Right renal pelvis (tissue), 4 donors: ENCODE results near the gene ACAD10. TPM values are rescaled to one million over a fixed set of nuclear protein-coding genes. Genes with fewer than 3 reads are reported as not detected.
"Not testable (repeated sequence)": the region's sequence is repeated elsewhere in the genome, so short reads cannot be mapped to it uniquely, and the experiment has no call there.

Experiments used
- DNase-seq, 4 donors: peaks; one replicate each; pipeline ENCODE4 v3.0.0-alpha.2; 2013; ENCODE audit warnings: low read depth in 4 of 4, low spot score in 3 of 4, missing footprints in 1 of 4
- polyA plus RNA-seq, 4 donors: library from polyadenylated mRNA; unstranded; fragments of 120-200 nt; gene quantifications; one replicate each; pipeline ENCODE4 v1.2.1, GENCODE V29; 2013; ENCODE audit not compliant: insufficient read length in 4 of 4

The ACAD10 gene
- polyA plus RNA-seq, 4 donors = 34.4 to 36.3 (median 35.4) TPM

DNA sequence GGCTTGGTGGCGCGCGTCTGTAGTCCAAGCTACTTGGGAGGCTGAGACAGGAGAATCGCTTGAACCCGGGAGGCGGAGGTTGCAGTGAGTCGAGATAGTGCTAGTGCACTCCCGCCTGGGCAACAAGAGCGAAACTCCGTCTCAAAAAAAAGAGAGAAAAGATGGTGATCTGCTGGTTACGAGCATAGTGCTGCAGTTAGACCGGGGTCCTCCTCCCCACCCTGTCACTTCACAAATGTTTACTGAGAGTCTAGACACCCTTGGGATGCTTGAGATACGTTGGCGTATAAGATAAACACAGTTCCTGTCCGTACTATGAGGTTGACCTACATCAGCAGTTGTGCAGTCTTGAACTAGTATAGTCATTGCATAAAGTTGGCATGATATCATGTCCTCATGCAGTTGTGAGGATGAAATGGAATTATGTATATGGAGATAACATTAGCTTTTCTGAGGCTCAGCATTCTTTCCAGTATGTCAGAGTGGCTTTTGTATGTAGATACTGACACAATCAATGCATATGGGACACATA lies 787 bp downstream of the ACAD10 start:
- DNase-seq = no peak

DNA sequence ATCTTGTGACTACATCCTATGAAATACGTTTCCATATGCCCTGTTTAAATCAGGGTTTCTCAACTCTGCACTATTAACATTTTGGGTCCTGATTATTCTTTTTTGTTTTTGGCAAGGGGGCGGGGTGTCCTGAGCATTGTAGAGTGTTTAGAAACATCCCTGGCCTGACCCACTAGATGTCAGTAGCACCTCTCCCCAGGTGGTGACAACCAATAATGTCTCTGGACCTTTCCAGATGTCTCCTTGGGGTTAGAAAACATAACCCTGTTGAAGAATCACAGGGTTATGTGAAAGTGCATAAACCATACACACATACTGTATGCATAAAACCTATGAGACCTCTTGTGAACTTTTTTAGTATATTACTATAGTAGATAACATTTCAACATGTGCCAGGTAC lies 1.4 kb downstream of the ACAD10 start:
- DNase-seq = no peak

DNA sequence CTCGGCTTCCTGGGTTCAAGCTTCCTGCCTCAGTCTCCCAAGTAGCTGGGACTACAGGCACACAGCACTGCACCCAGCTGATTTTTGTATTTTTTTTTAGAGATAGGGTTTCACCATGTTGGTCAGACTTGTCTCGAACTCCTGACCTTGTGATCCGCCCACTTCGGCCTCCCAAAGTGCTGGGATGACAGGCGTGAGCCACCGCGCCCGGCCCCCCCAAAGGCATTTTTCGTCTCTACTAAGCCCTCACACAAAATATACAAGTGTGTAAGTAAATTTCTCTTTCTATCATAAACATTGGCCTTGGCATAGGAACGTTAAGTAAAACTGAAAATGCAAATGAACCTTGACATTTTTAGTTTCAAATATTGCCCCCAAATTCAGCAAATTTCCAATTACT lies 2.1 kb downstream of the ACAD10 start:
- DNase-seq = no peak

DNA sequence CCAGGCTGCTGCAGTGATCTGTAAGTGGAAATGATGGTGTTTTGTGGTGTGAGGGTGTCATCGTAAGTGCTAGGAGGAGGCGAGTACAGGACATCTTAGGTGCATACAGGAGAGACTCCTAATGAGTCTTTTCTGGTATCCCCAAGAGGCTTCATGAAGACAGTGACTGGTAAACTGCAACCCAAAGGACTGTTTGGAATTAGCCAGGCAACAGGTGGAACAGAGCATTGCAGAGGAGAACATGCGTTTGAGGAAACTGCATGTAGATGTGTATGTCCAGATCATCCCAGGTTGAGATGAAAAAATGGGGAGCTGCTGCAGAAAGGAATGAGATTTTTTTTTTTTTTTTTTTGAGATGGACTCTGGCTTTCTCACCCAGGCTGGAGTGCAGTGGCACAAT lies 5.4 kb downstream of the ACAD10 start:
- no peak for DNase-seq

DNA sequence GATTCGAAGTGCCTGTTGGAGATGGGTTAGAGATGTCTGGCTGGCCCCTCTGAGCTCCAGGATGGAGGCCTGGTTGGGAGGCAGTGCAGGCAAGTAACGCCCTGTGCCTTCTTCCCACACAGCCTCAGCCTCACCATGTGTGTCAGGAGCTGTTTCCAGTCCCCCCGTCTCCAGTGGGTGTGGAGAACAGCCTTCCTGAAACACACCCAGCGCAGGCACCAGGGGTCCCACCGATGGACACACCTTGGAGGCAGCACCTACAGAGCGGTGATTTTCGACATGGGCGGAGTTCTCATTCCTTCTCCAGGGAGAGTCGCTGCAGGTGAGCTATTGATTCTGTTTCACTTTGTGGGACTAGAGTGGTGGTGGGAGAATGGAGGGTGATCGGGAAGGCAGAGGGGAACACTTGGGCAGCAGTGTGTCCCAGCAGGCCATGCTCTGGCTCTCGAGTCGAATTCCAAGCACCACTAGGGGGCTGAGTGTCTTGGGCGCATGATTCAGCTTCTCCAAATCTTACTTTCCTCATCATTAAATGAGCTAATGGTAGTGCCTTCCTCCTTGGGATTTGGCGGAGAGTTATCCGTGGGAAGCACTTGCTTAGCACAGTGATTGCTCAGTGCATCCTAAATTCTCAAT lies 6.8 kb downstream of the ACAD10 start:
- DNase-seq = no peak

DNA sequence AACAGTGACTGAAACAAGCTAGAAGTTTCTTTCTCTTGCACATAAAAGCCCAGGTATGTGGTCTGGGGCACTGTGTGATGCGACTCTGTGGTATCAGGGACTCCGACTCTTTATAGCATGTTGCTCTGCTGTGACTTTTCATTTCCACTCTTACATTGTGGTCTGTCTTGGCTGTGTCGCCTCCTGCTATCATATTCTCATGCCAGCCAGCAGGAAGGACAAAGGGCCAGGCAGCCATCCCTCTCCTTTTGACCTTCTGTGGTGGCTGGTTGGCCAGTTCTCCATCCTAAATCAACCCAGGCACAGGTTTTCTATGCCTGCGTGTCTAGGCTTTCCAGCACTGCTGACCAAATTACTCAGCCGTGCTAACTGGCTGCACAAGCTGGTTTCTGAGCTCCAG lies 8.0 kb downstream of the ACAD10 start:
- DNase-seq = no peak

DNA sequence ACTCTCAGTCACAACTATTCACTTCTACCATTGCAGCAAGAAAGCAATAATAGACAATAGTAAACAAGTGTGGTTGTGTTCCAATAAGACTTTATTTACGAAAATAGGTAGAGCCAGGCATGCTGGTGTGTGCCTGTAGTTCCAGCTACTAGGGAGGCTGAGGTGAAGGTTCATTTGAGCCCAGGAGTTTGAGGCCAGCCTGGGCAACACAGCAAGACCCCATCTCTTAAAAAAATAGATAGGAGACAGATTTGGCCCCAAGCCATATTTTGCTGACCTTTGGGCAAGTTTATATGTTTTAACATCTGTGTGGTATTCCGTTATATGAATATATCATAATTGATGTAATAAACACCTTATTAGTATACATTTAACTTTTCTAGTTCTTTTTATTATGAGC lies 14.1 kb downstream of the ACAD10 start:
- no peak for DNase-seq

DNA sequence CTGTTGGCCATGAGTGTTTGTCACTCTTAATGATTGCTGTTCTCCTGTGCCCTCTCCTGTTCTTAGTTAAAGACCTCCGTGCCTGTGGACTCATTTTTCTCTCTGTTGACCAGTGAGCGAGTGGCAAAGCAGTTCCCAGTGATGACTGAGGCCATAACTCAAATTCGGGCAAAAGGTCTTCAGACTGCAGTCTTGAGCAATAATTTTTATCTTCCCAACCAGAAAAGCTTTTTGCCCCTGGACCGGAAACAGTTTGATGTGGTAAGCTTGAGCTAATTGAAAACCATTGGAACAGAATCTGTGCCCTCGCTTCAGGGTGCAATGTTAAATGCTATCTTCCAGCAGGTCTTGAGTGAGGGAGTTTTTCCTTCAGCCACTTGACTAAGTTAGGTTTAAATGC lies 19.8 kb downstream of the ACAD10 start:
- DNase-seq = no peak

DNA sequence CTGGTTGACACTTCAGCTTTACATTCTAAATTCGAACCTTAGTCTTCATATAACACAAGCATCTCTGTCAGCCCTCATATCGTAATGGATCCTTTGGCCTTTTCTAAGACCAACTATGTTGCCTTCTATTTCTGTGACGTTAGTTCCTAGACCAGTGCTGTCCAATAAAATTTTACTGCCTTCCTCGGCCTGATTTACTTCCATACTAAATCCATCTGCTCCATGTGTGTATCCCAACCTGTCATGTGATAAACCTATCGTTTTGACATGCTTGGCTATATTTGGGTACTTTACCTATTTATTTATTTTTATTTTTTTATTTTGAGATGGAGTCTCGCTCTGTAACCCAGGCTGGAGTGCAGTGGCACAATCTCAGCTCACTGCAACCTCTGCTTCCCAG lies 20.3 kb downstream of the ACAD10 start:
- no peak for DNase-seq

DNA sequence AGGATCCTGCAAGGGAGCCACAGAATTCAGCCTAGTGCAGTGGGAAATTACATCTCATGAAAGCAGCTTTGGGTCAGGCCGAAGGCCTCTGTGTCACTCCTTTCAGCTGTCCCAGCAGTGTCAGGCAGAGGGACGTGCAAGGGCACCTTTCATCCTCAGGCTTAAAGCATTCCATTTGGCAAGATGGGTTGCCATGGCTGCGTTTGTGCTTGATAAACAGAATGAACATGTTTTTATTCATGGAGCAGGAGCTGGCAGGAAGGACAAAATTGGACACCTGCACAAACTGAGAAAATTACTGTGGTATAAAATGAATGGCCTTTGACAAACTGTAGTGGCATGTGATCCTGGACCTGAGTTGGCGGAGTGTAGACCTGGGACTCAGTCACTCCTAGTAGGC lies 29.4 kb downstream of the ACAD10 start:
- DNase-seq = no peak

DNA sequence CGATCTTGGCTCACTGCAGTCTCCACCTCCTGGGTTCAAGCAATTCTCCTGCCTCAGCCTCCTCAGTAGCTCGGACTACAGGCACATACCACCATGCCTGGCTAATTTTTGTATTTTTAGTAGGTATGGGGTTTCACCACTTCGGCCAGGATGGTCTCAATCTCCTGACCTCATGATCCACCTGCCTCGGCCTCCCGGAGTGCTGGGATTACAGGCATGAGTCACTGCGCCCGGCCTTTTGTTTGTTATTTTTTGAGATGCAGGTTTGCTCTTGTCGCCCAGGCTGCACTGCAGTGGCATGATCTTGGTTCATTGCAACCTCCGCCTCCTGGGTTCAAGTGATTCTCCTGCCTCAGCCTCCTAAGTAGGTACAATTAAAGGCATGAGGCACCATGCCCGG lies 33.5 kb downstream of the ACAD10 start:
- DNase-seq = not testable (repeated sequence)

DNA sequence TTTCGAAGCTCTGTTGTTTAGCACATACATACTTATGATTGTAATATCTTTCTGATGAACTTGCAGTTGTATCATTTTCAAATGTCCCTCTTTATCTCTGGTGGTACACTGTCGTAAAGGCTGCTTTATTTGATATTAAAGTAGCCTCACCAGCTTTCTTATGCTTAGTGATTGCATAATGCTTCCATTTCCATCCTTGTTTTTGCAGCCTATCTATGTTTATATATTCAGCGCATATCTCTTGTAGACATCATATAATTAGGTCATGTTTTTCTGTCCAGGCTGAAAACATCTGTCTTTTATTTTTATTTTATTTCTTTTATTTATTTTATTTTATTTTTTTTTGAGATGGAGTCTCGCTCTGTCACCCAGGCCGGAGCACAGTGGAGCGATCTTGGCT lies 34.6 kb downstream of the ACAD10 start:
- no peak for DNase-seq

DNA sequence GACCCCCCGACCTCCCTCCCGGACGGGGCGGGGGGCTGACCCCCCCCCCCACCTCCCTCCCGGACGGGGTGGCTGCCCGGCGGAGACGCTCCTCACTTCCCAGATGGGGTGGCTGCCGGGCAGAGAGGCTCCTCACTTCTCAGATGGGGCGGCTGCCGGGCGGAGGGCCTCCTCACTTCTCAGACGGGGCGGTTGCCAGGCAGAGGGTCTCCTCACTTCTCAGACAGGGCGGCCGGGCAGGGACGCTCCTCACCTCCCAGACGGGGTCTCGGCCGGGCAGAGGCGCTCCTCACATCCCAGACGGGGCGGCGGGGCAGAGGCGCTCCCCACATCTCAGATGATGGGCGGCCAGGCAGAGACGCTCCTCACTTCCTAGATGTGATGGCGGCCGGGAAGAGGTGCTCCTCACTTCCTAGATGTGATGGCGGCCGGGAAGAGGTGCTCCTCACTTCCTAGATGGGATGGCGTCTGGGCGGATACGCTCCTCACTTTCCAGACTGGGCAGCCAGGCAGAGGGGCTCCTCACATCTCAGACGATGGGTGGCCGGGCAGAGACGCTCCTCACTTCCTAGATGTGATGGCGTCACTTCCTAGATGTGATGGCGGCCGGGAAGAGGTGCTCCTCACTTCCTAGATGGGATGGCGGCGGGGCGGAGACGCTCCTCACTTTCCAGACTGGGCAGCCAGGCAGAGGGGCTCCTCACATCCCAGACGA lies 38.0 kb downstream of the ACAD10 start:
- not testable (repeated sequence) for DNase-seq

DNA sequence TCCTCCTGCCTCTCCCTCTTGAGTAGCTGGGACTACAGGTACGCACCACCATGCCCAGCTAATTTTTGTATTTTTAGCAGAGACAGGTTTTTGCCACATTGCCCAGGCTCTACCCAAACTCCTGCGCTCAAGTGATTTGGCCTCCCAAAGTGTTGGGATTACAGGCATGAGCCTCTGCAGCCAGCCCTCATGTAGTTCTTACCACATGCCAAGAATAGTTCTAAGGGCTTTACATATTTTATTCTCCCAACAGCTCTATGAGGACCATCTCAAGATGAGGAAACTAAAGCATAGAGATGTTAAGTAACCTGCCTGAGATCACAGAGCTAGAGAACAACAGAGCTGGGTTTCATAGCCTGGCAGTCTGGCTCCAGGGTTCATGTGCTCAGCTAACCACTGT lies 42.9 kb downstream of the ACAD10 start:
- DNase-seq = no peak

DNA sequence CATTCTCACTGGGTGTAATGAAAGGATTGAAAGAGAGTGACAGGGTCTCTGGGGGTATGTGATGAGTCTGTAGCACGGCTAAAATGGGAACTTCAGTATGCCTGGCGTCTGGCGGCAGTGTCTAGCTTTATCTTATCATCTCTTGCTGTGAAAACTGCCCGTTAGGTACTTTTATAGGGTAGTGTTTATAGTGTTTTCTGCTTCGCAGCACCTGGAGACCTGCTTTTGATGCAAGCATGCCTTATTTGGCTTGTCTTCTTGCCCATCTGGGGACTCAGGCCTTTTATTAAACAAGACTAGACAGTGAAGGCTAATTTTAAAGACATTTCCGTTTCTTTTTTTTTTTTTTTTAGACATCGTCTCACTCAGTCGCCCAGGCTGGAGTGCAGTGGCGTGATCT lies 44.6 kb downstream of the ACAD10 start:
- DNase-seq = no peak

DNA sequence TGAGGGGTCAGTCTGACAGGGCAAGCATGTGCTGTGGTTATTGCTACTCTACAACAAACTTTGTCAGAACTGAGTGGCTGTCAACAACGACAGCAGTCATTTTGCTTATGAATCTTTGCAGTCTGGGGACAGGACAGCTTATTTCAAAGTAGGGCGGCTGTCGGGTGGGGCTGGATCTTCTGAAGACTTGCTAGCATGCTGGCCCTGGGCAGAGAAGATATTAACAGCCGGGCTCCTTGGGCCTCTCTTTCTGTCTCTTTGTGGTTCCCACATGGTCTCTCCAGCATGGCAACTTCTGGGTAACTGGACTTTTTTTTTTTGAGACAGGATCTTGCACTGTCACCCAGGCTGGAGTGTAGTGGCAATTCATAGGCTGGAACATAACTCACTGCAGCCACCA lies 46.9 kb downstream of the ACAD10 start:
- no peak for DNase-seq

DNA sequence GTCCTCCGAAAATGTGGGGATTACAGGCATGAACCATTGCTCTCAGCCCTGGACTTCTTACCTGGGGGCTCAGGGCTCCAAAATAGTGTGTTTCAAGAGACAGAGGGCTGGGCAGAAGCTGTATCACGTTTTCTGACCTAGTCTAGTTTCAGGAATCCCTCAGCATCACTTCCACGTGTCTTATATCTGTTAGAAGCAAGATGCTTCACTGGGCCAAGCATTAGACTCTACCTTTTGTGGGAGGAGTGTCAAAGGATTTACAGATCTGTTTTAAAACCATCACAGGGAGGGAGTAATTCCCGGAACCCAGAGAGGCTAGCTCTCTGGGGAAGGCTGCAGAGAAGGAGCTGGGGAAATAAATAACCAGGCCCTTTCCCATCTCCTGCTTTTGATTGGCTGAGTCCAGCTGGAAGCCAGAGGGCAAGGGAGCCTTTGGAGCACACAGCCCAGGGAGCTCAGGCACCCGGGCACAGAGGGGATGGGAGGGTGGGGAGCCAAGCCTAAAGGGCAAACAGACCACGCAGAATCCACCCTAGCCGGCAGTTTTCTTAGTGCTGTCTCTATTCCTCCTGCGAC lies 47.6 kb downstream of the ACAD10 start:
- DNase-seq = no peak

DNA sequence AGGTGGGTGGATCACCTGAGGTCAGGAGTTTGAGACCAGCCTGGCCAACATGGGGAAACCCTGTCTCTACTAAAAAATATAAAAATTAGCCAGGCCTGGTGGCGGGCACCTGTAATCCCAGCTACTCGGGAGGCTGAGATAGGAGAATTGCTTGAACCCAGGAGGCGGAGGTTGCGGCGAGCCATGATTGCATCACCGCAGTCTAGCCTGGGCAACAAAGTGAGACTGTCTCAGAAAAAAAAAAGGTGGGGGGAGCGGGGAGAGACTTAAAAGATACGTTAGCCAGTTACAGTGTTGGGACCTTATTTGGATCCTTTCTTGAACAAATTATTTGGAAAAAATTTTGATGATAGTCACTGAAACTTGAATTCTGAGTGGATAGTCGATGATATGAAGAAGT lies 53.7 kb downstream of the ACAD10 start:
- DNase-seq = not testable (repeated sequence)

DNA sequence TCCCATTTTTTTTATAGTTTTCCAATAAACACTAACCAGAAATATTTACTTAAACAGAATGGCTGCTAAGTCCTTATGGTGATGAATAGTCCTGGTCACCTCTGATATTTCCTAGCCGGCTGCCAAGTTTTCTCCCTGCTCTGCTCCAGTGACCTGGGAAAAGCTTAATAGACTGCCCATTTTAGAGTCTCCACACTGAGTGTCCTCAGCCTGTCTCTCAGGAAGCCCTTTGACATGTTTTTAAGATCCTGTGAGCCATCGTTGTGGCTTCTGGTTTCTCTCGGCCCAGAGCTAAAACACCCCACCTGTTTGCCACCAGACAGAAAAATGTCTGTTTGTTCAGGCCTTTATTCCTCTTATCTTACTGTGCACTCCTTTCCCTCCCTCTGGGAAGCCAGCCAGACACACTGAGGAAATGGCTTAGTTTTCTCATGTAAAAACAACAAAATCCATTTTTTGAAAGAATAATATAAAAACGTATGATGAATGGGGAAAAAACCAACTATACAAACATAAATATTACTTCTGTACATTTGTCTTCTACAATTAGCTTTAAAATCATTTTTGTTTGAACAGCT lies 55.5 kb downstream of the ACAD10 start:
- no peak for DNase-seq

DNA sequence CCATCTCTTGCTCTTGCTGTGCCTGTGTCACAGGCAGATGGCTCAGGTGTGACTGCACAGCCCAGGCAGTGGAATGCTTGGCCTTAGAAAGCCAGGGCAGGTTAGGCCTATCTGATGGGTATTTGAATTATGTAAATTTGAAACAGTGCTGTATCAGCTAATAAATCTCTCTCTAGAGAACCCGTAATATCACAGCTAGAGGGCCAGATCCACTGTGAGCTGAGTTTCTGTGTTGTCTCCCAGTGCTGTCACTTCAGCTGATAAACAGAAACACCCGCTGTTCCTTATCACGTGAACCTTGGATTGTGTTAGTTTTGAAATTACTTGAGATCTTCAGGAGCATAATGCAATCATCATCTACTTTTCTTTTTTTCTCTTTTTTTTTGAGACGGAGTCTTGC lies 59.4 kb downstream of the ACAD10 start:
- DNase-seq = no peak

DNA sequence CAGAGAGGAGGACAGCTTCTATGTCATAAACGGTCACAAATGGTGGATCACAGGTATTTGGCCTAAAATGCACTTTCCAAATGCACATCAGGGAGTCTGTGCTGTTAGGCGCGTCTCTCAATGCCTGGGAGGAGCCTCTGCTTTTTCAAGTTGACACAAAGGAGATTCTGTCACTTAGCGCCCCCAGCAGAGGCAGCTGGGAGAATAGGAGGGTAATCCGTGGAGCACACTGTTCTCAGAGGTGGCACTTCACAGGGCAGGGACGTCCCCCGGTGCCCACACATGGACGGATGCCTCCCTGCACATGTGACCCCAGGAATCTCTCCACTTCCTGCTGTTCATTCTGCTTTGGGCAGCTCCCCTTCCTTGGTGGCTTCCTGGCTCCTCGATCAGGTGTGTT lies 61.5 kb downstream of the ACAD10 start:
- DNase-seq = no peak
